ENCODE results near the gene WDR82. TPM values are rescaled to one million over a fixed set of nuclear protein-coding genes. Genes with fewer than 3 reads are reported as not detected.

The WDR82 gene
- total and polyA plus RNA-seq, 2 of the 4 experiments (the other 2 are of a cell fraction): 38.1 to 68.1 TPM

- peaks cover 12% of the 10 kb centered on the region for H3K9me1 ChIP-seq (ENCODE audit: insufficient read depth, low read length)
- H3K27ac ChIP-seq (ENCODE audit: insufficient read depth, low read length): no peak overlapping the region
- no peak for ATAC-seq (ENCODE audit: low read depth)
- H3K9me3 ChIP-seq (ENCODE audit: control insufficient read depth, insufficient read depth, low read length): no peaks in the 10 kb centered on the region
- H2BK20ac ChIP-seq (ENCODE audit: low read depth, low read length): no peak overlapping the region
- H3K18ac ChIP-seq (ENCODE audit: low read depth, low read length): no peak overlapping the region
- H3K4me3 ChIP-seq (ENCODE audit: insufficient read depth, low read depth, low read length): no peak overlapping the region
- H2AFZ ChIP-seq (replicated peaks; ENCODE audit: low read length, poor library complexity): no peak overlapping the region
- peaks cover 10% of the 10 kb centered on the region for H4K20me1 ChIP-seq (ENCODE audit: insufficient read depth, low read length)
- no peak overlapping the region for H3K4me2 ChIP-seq (ENCODE audit: low read depth, low read length)
- in situ Hi-C loops (cut with MboI; ENCODE audit: low sequenced_read_pairs) (no loop called here), dilution Hi-C loops (cut with HindIII; ENCODE audit: low sequenced_read_pairs, unreplicated experiment) (no loop called here), intact Hi-C loops (cut with micrococcal nuclease) (no loop called here)
- no peak overlapping the region for H3K4ac ChIP-seq (ENCODE audit: low read depth, low read length)
- H2BK15ac ChIP-seq (ENCODE audit: low read depth, low read length): no peak overlapping the region
- peaks cover 2 to 18% of the 10 kb centered on the region in 2 experiments; a peak in 1 of 4 replicates for H3K79me1 ChIP-seq (ENCODE audit: low read depth in 1 of 2, low read length in 2 of 2)
- no peak overlapping the region for H3K23ac ChIP-seq (ENCODE audit: low read depth, low read length)
- H4K91ac ChIP-seq (ENCODE audit: insufficient read depth, low read depth, low read length): no peak overlapping the region
- DNase-seq: no peak
- TF ChIP-seq MAZ (IDR thresholded peaks at IDR 0.05; ENCODE audit: borderline replicate concordance, low read depth, low read length): no peak
- TF ChIP-seq POLR2A (IDR thresholded peaks at IDR 0.05; ENCODE audit: low read depth, low read length): no peak
- TF ChIP-seq MXI1 (IDR thresholded peaks at IDR 0.05; ENCODE audit: borderline replicate concordance, low read depth, low read length): no peak
- no peak for TF ChIP-seq MAFK (IDR thresholded peaks at IDR 0.05; ENCODE audit: low read depth, low read length)
- TF ChIP-seq, protein P1, sequence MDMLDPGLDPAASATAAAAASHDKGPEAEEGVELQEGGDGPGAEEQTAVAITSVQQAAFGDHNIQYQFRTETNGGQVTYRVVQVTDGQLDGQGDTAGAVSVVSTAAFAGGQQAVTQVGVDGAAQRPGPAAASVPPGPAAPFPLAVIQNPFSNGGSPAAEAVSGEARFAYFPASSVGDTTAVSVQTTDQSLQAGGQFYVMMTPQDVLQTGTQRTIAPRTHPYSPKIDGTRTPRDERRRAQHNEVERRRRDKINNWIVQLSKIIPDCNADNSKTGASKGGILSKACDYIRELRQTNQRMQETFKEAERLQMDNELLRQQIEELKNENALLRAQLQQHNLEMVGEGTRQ (IDR thresholded peaks at IDR 0.05; ENCODE audit: low read depth, low read length): no peak
- TF ChIP-seq FOS (IDR thresholded peaks at IDR 0.05; ENCODE audit: low read depth, low read length): no peak
- TF ChIP-seq CTCF (conservative IDR thresholded peaks at IDR 0.05; ENCODE audit: low read depth, low read length): no peak
- no peak for TF ChIP-seq RAD21 (IDR thresholded peaks at IDR 0.05; ENCODE audit: low read length)
- TF ChIP-seq BHLHE40 (IDR thresholded peaks at IDR 0.05; ENCODE audit: low read depth, low read length): no peak
- no peak for TF ChIP-seq SMC3 (IDR thresholded peaks at IDR 0.05; ENCODE audit: low read depth, low read length)
- no peak for TF ChIP-seq CEBPB (IDR thresholded peaks at IDR 0.05; ENCODE audit: low read depth, low read length)
- no peak for TF ChIP-seq NFE2L2 (IDR thresholded peaks at IDR 0.05; ENCODE audit: low read depth, low read length)
- TF ChIP-seq, protein P2, sequence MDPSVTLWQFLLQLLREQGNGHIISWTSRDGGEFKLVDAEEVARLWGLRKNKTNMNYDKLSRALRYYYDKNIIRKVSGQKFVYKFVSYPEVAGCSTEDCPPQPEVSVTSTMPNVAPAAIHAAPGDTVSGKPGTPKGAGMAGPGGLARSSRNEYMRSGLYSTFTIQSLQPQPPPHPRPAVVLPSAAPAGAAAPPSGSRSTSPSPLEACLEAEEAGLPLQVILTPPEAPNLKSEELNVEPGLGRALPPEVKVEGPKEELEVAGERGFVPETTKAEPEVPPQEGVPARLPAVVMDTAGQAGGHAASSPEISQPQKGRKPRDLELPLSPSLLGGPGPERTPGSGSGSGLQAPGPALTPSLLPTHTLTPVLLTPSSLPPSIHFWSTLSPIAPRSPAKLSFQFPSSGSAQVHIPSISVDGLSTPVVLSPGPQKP (IDR thresholded peaks at IDR 0.05; ENCODE audit: borderline replicate concordance, low read depth, low read length): no peak
- TF ChIP-seq RCOR1 (IDR thresholded peaks at IDR 0.05; ENCODE audit: insufficient replicate concordance, low read length): no peak
- no peak for TF ChIP-seq RFX5 (IDR thresholded peaks at IDR 0.05; ENCODE audit: low read depth, low read length)
- no peak for TF ChIP-seq CHD1 (IDR thresholded peaks at IDR 0.05; ENCODE audit: low read depth, low read length)
- H3K4me1 ChIP-seq (ENCODE audit: control insufficient read depth, insufficient read depth, low read length): peaks cover 10% of the 10 kb centered on the region
- no peaks in the 10 kb centered on the region for H3K27me3 ChIP-seq (ENCODE audit: control insufficient read depth, insufficient read depth, low read length)
- no peak overlapping the region for H4K5ac ChIP-seq (ENCODE audit: low read depth, low read length)
- H4K8ac ChIP-seq (ENCODE audit: low read depth in 2 of 2, low read length in 2 of 2): no peak overlapping the region
- no CpG with 5 or more reads among the region's 8 CpGs for WGBS, 2 experiments (ENCODE audit: extremely low coverage in 2 of 2, insufficient read length in 1 of 2)
- H2BK5ac ChIP-seq (ENCODE audit: low read depth, low read length, poor library complexity, severe bottlenecking): no peak overlapping the region
- POLR2A ChIA-PET (ENCODE audit: unreplicated experiment): no interaction called here
- no peak overlapping the region for H2BK120ac ChIP-seq (ENCODE audit: low read depth, low read length)
- H3K36me3 ChIP-seq (ENCODE audit: control insufficient read depth, insufficient read depth, low read length): peaks cover 61% of the 10 kb centered on the region
- CTCF ChIA-PET: no interaction called here
- no TSS peak for BruUV-seq (replicated peaks)
- peak overlapping the region; percentile 73 for H2AK9ac ChIP-seq (replicated peaks; ENCODE audit: low read depth, low read length, poor library complexity)
- H2AK5ac ChIP-seq (ENCODE audit: low read depth, low read length): no peak overlapping the region
- H3K14ac ChIP-seq (replicated peaks; ENCODE audit: low read depth, low read length): no peak overlapping the region
- H3K9ac ChIP-seq (ENCODE audit: low read depth, low read length): no peak overlapping the region
- no peak overlapping the region for H3K56ac ChIP-seq (ENCODE audit: extremely low read depth, insufficient read depth, low read length)
Observed at GRCh38 chr3:52213005-52213404, 65.4 kb downstream of the WDR82 start.

Data from IMR-90 (cell line).